ENCODE data around the gene LRRN2.

DNA sequence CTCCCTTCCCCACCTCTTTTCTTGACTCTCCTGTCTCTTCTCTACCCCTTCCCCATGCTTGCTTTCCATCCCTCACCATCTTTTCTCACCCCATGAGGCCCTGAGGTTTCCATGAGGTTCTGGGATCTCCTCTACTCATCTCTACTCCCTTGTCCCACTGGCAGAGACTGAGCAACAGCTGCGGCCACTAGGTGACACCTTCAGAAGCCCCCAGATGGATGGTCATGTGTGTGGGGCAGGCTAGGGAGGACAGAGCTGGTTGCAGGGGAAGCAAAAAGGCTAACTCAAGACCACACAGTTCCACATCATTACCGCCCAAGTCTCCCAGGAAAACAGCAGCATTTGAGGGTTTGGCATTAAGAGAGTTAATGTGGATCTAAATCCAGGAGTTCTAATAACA is 45.0 kb downstream of the LRRN2 start:
- no peak for TF ChIP-seq CTCF (IDR thresholded peaks at IDR 0.05; ENCODE audit: insufficient read depth, low read depth, low read length)
- TF ChIP-seq EZH2 (IDR thresholded peaks at IDR 0.05; ENCODE audit: insufficient read depth, low read length): no peak

Measured in astrocyte (in vitro differentiated cells and primary cell).